Sciatic nerve (tissue), 2 donors: ENCODE measurements around the gene MUC2. TPM values are rescaled to one million over a fixed set of nuclear protein-coding genes. Genes with fewer than 3 reads are reported as not detected.
A peak's percentile ranks its signal among the peaks of the same experiment; 100 is the strongest.

Source experiments
- ATAC-seq: fragments of 200-7000 bp; cut with Tn5 transposase; one replicate; pipeline ENCODE4 v1.9.1; 2020; ENCODE audit warnings: mild to moderate bottlenecking, moderate library complexity
- DNase-seq: peaks from one replicate; pipeline ENCODE4 v3.0.0-alpha.2; 2020; ENCODE audit warnings: low spot score
- intact Hi-C: fragments of 100-400 bp; cut with DNase I; formaldehyde crosslinking; loops from one replicate; pipeline ENCODE4 v1.14.2; 2022
- total RNA-seq: library from RNA; stranded (reverse); fragmentation: NEBNext Ultra II Directional; extraction: Animal tissue kit (Norgen Biotek cat#: 25700); gene quantifications from one replicate; pipeline ENCODE4 v1.2.1, GENCODE V29; 2021
- donor health status: DM: no; HTN: no; CAD: no.
- donor health status: DM: no; HTN: no; CAD: no.

Gene MUC2
- total RNA-seq, 1 donor from 2014 or later: not detected

DNA sequence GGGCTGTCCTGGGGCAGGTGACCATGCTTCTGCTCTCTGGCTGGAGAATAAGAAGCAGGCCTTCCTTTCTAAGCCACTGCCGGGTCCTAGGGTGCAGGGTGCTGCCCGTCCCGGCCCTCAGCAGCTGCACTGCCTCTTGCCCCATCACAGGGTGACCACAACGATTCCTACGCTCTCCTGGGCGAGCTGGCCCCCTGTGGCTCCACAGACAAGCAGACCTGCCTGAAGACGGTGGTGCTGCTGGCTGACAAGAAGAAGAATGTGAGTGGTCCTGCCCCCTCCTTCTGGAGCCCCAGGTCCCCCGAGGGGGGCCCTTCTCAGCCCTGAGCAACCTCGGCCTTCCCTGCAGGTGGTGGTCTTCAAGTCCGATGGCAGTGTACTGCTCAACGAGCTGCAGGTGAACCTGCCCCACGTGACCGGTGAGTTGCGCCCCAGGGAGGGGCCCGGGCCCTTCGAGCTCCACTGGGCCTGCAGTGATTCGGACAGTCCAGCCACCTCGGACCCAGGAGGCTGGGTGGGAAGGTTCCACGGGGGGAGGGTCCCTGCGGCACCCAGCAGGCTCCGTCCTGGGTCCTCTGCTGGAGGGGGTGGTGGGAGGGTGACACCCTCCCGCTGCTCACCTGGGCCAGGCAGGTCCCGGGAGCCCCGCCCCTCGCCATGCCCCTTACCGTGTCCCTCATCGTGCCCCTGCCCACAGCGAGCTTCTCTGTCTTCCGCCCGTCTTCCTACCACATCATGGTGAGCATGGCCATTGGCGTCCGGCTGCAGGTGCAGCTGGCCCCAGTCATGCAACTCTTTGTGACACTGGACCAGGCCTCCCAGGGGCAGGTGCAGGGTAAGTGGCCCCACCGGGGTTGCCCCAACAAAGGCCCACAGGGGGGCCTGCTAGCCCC is 8.3 kb downstream of the MUC2 start:
- ATAC-seq (peak; percentile 23), DNase-seq (peak; percentile 53)
- intact Hi-C loops: no loop called here

DNA sequence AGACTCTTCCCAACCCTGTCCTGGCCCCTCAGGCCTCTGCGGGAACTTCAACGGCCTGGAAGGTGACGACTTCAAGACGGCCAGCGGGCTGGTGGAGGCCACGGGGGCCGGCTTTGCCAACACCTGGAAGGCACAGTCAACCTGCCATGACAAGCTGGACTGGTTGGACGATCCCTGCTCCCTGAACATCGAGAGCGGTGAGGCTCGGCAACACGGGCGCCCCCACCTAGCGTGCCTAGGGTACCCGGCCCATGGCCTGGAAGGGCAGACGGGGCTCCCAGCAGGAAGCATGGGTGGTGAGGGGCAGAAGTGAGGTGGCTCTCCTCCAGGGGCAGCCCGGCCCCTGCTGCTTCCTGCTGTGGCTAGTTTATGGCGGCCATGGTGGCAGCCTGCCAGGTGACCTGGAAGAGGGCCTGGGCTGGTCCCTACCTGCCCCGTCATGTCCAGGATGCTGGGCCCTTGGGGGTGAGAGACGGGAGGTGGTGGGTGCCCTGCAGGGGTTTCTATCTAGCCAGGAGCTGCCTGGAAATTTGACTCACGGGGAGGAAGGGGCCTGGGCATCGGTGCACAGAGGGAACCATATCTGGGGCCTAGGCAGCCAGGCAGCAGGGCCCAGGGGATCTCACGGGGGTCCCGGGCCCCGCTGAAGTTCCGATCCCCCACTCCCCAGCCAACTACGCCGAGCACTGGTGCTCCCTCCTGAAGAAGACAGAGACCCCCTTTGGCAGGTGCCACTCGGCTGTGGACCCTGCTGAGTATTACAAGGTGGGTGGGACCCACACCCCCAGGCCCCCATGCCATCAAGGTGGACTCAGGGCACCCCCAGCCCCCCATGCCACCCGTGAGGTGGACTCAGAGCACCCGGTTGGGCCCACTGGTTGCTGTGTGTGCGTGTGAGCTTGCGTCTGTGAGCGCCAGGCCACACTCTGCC is 9.2 kb downstream of the MUC2 start:
- intact Hi-C loops: no loop called here
- peak; percentile 53 for DNase-seq
- ATAC-seq: no peak

DNA sequence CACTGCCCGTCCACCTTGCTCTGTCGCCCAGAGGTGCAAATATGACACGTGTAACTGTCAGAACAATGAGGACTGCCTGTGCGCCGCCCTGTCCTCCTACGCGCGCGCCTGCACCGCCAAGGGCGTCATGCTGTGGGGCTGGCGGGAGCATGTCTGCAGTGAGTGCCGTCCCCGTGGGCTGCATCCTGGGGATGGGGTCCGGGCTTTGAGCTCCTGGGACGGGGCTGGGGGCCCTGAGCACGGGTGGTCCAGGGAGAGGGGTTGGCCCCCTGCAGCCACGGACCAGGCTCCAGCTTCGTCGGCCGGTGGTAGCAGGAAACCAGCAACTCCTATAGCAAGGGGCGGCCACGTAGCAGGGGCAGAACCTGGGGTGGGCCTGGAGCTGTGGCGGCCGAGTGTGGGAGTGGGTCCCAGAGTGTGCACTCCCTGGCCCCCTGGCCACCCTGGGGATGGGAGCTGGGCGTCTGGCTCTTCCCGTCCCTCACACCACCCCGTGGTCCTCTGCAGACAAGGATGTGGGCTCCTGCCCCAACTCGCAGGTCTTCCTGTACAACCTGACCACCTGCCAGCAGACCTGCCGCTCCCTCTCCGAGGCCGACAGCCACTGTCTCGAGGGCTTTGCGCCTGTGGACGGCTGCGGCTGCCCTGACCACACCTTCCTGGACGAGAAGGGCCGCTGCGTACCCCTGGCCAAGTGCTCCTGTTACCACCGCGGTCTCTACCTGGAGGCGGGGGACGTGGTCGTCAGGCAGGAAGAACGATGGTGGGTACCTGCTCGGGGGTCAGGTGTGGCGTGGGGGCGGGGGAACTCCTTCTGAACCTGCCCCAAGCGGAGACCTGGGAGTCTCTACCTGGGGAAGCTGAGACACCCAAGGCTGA is 10.1 kb downstream of the MUC2 start:
- DNase-seq: peak; percentile 40

DNA sequence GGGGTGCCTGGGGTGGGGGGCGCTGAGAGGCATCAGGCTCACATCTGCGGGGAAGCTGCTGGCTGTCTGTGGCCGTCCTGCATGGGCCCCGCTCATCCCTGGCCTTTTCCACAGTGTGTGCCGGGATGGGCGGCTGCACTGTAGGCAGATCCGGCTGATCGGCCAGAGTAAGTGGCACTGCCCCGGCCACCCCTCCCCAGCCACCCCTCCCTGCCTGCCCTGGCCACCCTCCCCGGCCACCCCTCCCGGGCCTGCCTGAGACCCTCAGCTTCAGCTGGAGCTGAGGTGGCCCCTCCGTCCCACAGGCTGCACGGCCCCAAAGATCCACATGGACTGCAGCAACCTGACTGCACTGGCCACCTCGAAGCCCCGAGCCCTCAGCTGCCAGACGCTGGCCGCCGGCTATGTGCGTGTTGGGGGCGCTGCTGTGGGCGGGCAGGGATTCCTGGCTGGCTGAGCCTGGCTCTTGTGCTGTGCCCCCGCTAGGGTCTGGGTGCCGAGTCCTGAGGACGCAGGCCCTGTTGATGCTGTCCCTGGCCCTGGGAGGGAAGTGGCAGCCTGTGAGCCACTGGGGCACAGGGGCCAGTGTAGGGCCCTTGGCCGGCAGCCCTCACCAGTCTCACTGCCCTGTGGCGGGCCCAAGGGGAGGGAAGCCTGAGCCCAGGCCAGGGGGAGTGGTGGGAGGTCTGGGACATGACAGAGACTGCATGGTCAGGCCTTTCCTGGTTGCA is 10.9 kb downstream of the MUC2 start:
- DNase-seq (no peak), ATAC-seq (no peak)
- intact Hi-C loops: no loop called here

More for the DNA sequence above, 10.1 kb downstream of the MUC2 start:
- intact Hi-C loops: no loop called here
- ATAC-seq: no peak

DNA sequence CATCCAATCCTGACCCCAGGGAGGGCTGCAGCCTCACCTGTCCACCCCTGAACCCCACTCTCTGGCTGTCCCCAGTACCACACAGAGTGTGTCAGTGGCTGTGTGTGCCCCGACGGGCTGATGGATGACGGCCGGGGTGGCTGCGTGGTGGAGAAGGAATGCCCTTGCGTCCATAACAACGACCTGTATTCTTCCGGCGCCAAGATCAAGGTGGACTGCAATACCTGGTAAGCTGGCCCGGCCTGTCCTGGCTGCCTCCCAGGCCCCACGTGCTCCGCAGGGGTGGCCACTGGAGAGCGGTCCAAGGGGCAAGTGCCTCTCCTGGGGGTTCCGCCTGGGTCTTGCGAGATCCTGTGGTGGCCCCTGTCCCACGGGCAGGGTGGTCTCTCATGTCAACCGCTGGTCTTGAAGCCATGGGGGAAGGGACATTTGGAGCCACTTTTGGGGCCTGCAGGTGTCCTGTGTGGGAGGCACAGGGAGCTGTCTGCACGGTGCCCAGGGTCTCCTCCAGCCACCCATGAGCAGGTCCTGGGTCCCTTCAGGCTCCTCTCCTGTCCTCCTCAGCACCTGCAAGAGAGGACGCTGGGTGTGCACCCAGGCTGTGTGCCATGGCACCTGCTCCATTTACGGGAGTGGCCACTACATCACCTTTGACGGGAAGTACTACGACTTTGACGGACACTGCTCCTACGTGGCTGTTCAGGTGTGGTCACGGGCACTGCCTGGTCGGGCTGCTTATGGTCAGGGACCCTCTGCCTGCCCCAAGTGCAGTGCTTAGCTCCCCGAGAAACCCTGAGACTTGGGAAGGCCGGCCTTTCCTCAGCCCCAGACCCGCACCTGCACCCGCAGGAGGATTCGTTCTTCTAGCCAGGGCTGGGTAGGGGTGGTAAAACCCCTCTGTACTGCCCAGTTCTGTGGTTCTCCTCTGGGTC is 11.8 kb downstream of the MUC2 start:
- DNase-seq (peak; percentile 53), ATAC-seq (no peak)
- intact Hi-C loops: no loop called here

DNA sequence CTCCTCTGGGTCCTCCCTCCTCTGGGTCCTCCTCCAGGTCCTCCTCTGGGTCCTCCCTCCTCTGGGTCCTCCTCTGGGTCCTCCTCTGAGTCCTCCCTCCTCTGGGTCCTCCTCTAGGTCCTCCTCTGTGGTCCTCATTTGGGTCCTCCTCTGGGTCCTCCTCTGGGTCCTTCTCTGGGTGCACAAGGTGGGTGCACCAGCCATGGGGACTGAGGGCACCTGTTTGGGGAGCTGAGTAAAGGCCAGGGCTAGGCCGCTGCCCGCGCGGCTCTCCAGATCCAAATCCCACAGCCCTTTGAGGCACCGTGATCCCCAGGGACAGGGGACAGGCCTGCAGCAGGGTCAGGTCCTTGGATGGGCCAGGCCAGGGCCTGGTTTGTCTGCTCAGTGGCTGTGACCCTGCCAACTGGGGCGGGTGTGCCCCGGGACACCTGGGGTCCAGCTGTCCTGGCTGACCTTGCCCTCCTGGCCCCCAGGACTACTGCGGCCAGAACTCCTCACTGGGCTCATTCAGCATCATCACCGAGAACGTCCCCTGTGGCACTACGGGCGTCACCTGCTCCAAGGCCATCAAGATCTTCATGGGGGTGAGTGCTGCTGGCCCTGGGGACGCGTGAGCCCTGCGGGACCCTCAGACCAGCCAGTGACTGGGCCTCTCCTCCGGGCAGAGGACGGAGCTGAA is 12.7 kb downstream of the MUC2 start:
- intact Hi-C loops: no loop called here
- DNase-seq: no peak

DNA sequence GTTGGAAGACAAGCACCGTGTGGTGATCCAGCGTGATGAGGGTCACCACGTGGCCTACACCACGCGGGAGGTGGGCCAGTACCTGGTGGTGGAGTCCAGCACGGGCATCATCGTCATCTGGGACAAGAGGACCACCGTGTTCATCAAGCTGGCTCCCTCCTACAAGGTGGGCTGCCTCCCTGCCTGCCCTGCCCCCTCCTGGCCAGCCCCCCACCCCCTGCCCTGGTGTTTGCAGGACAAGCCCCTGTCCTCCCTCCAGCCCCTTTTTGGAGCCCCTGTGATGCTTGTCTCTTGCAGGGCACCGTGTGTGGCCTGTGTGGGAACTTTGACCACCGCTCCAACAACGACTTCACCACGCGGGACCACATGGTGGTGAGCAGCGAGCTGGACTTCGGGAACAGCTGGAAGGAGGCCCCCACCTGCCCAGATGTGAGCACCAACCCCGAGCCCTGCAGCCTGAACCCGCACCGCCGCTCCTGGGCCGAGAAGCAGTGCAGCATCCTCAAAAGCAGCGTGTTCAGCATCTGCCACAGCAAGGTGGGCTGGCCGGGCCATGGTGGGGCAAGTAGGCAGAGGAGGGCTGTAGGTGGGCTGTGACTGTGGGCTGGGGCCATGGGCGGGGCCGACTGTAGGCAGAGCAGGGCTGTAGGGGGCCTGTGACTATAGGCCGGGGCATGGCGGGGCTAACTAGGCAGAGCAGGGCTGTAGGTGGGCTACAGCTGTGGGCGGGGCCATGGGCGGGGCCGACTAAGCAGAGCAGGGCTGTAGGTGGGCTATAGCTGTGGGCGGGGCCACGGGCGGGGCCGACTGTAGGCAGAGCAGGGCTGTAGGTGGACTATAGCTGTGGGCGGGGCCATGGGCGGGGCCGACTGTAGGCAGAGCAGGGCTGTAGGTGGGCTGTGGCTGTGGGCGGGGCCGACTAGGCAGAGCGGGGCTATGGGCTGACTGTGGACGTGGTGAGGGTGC is 13.6 kb downstream of the MUC2 start:
- intact Hi-C loops: no loop called here
- DNase-seq (no peak), ATAC-seq (no peak)

More for the DNA sequence above, 12.7 kb downstream of the MUC2 start:
- no peak for ATAC-seq

DNA sequence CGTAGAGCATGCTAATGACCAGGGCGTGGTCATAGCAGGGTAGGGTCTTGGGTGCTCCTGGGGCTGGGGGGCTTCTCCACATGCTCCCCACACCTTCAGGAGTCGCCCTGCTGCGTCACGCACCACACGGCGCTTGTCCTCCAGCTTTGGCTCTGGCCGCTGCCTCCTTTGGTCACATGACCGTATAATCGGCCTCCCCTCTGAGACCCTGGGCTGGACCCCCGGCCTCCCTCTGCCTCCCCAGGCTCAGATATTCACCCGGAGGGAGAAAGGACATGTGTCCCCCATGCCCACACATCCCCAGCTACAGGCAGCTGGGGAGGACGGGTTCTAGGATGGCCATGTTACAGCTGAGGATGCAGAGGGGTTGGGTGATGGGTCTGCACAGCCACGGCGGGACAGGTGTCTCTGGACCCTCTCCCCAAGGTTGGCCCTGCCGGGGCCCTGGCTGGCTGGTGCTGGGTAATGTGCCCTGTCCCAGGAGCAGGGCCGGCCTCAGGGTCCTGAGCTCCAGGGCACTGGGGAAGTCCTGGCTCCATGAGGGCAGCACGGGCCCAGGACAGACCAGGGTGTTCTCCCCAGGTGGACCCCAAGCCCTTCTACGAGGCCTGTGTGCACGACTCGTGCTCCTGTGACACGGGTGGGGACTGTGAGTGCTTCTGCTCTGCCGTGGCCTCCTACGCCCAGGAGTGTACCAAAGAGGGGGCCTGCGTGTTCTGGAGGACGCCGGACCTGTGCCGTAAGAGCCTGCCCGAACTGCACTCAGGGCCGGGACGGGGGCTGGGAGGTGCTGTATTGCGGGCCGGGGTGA is 14.5 kb downstream of the MUC2 start:
- DNase-seq: no peak
- ATAC-seq: no peak
- intact Hi-C loops: no loop called here

DNA sequence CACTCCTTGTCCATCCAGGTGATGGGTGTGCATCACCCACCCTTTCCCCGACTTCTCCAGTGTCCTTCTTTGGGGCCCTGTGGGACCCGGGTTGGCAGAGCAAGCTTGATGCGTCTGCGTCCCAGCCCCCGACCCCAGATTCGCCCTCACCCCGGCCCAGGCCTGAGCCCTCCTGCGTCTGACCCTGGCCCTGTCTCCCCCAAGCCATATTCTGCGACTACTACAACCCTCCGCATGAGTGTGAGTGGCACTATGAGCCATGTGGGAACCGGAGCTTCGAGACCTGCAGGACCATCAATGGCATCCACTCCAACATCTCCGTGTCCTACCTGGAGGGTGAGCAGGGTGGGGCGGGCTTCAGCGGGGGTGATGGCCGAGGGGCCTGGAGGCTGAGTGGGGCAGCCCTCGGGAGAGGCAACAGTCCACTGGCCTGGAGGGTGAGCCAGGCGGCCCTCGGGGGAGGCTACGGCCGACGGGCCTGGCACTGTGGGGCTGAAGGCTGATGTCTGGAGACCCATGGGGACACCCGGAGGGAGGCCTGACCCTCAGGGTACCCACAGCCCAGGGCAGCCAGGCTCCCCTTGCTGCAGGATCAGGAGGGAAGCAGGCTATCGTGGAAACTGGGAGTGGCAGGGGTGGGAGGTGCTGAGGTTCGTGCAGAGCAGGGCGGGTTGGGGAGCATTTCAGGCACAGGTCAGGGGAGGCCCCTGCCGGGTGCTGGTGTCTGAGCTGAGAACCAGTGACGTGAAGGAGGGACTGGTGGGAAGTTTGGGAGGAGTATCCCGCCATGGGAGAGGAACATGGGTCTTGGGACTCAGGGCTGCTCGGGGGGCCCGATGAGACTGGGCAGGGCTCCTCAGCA is 15.3 kb downstream of the MUC2 start:
- no peak for DNase-seq

DNA sequence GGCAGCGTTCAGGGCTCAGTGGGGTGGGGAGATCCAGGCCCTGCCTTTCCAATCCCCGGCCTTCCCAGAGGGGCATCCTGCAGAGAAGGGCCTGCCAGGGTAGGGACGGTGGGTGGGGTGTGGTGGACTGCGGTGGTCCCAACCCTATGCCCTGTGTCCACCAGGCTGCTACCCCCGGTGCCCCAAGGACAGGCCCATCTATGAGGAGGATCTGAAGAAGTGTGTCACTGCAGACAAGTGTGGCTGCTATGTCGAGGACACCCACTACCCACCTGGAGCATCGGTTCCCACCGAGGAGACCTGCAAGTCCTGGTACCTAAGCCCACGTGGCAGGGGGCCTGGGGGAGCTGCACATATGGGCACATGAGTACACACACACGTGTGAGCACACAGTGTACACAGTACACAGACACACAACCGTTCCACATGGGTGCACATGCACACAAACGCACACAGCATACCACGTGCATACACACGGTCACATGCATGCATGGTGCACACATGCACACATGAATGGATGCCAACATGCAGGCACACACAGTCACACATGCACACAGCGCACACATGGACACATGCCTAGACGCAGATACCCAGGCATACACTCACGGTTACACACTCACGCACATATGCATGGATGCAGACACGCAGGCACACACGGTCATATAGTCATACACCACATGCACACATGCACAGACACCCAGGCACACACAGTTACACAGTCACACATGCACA is 16.1 kb downstream of the MUC2 start:
- DNase-seq (no peak), ATAC-seq (no peak)
- intact Hi-C loops: no loop called here

More for the DNA sequence above, 15.3 kb downstream of the MUC2 start:
- ATAC-seq: no peak
- intact Hi-C loops: no loop called here

DNA sequence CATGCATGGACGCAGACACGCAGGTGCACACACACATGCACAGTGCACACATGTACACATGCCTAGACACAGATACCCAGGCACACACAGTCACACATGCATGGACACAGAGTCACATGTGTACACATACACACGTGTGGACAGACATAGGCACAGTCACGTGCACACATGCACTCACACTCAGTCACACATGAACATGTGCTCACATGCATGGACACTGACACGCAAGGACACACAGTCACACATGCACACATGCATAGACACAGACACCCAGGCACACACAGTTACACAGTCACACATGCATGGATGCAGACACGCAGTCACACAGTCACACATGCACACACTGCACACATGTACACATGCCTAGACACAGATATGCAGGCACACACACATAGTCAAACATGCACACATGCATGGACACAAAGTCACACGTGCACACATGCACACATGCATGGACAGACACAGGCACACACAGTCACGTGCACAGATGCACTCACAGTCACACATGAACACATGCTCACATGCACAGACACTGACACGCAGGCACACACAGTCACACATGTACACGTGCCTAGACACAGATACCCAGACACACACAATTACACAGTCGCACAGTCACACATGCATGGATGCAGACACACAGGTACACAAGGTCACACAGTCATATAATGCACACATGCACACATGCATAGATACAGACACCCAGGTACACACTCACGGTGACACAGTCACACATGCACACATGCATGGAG is 16.8 kb downstream of the MUC2 start:
- no peak for DNase-seq
- intact Hi-C loops: no loop called here
- no peak for ATAC-seq

DNA sequence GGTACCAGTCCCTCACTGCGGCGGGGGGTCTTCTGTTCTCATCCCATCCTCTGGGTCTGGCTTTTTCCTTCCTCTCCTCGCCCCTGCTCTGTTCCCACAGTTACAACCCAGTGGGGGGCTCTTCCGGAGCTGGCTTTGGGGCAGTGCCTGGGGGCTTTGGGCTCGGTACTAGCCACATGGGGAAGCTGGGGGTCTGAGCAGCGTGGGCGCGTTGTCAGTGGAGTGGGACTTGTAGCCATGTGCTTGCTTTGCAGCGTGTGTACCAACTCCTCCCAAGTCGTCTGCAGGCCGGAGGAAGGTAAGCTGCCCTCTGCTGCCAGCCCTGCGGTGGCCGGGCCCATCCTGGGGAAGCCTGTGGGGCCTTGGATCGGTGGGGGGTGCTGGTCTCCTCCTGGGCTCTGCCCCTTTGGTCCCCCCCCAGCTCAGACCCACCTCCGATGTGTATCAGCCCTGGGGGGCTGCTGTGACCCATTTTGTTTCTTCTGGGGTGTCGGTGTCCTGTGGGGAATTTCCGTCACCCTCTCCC is 17.5 kb downstream of the MUC2 start:
- ATAC-seq: no peak
- no peak for DNase-seq
- intact Hi-C loops: no loop called here
